Myocyte (in vitro differentiated cells): ENCODE results near the gene PROSER3. TPM values are rescaled to one million over a fixed set of nuclear protein-coding genes. Genes with fewer than 3 reads are reported as not detected.
"Not testable (repeated sequence)": the region's sequence is repeated elsewhere in the genome, so short reads cannot be mapped to it uniquely, and the experiment has no call there.

Experiments
- DNase-seq: peaks from one replicate; pipeline ENCODE4 v3.0.0-alpha.2; 2012; ENCODE audit warnings: low read depth
- total RNA-seq: library from RNA; depleted of rRNA; stranded (reverse); fragments of >200 nt; gene quantifications from 2 replicates; pipeline ENCODE4 v1.2.3, GENCODE V29; 2014

PROSER3 gene
- total RNA-seq, 1 donor from 2014 or later, result 3.2 TPM

GRCh38 chr19:35789978-35790944, 32.3 kb downstream of the PROSER3 start:
- DNase-seq, result no peak

- no peak for DNase-seq
Measured at GRCh38 chr19:35790981-35791813, 33.2 kb downstream of the PROSER3 start.

GRCh38 chr19:35791814-35792279, 33.9 kb downstream of the PROSER3 start:
- no peak for DNase-seq

GRCh38 chr19:35792312-35792711, 34.3 kb downstream of the PROSER3 start:
- DNase-seq, result no peak

GRCh38 chr19:35792888-35793287, 34.9 kb downstream of the PROSER3 start:
- DNase-seq, result no peak

GRCh38 chr19:35793381-35794165, 35.6 kb downstream of the PROSER3 start:
- peak; percentile 17 for DNase-seq

GRCh38 chr19:35795564-35795963, 37.6 kb downstream of the PROSER3 start:
- not testable (repeated sequence) for DNase-seq

GRCh38 chr19:35796645-35797542, 38.9 kb downstream of the PROSER3 start:
- no peak for DNase-seq

- no peak for DNase-seq
Measured at GRCh38 chr19:35797663-35798062, 39.7 kb downstream of the PROSER3 start.

- DNase-seq, result no peak
Measured at GRCh38 chr19:35801828-35802227, 43.9 kb downstream of the PROSER3 start.

- peak; percentile 13 for DNase-seq
Measured at GRCh38 chr19:35805526-35806102, 47.6 kb downstream of the PROSER3 start.

- no peak for DNase-seq
Measured at GRCh38 chr19:35806597-35806996, 48.6 kb downstream of the PROSER3 start.

GRCh38 chr19:35807633-35808032, 49.7 kb downstream of the PROSER3 start:
- no peak for DNase-seq

- DNase-seq, result no peak
Measured at GRCh38 chr19:35811317-35812219, 53.6 kb downstream of the PROSER3 start.

GRCh38 chr19:35812220-35813042, 54.5 kb downstream of the PROSER3 start, which contains the start of gene PRODH2:
Gene PRODH2, minus strand, starts transcription at chr19:35812845. Its CDS starts 40 bp downstream, at chr19:35812805.
- no peak for DNase-seq

- no peak for DNase-seq
Measured at GRCh38 chr19:35813043-35813890, 55.3 kb downstream of the PROSER3 start.

GRCh38 chr19:35816262-35816661, 58.3 kb downstream of the PROSER3 start:
- DNase-seq, result no peak
